ENCODE data around the gene PTPRN2. TPM values are rescaled to one million over a fixed set of nuclear protein-coding genes. Genes with fewer than 3 reads are reported as not detected.

The PTPRN2 gene
- total and polyA plus RNA-seq, 2 donors (not counting 3 experiments of a cell fraction or from before 2014, with no cell fraction given) = 0.62 to 0.88 TPM

GRCh38 chr7:158024351-158024715, 563.3 kb downstream of the PTPRN2 start:
- no TSS peak for BruUV-seq (replicated peaks)
- H3K79me2 ChIP-seq (ENCODE audit: control insufficient read depth, insufficient read depth, low read length) = no peaks in the 10 kb centered on the region
- no peak overlapping the region for H2AFZ ChIP-seq (ENCODE audit: low read depth, low read length)
- no peak overlapping the region for H3K4me3 ChIP-seq (replicated peaks in 1 of 3; ENCODE audit: insufficient read depth in 1 of 3, low read depth in 1 of 3, low read length in 3 of 3)
- intact Hi-C loops (cut with micrococcal nuclease) = no loop called here
- dilution Hi-C loops (cut with MboI; ENCODE audit: extremely low pct_ligation_motif_present, low sequenced_read_pairs) = no loop called here
- POLR2A ChIA-PET = no interaction called here
- H4K20me1 ChIP-seq (replicated peaks; ENCODE audit: control insufficient read depth, extremely low read depth, insufficient read depth, low read length) = no peaks in the 10 kb centered on the region
- no peaks in the 10 kb centered on the region for H3K4me1 ChIP-seq (ENCODE audit: control insufficient read depth, extremely low read depth, insufficient read depth, low read length)
- H3K9ac ChIP-seq (replicated peaks; ENCODE audit: extremely low read depth, insufficient read depth, low read length) = no peak overlapping the region
- no peaks in the 10 kb centered on the region for H3K9me1 ChIP-seq (replicated peaks; ENCODE audit: control insufficient read depth, extremely low read depth, insufficient read depth, low read length)
- H3K27me3 ChIP-seq (ENCODE audit: control insufficient read depth in 2 of 2, insufficient read depth in 2 of 2, low read length in 2 of 2) = no peaks in the 10 kb centered on the region
- H3K4me2 ChIP-seq (ENCODE audit: insufficient read depth, low read length) = no peak overlapping the region
- CTCF ChIA-PET = no interaction called here
- TF ChIP-seq CTCF (IDR thresholded peaks at IDR 0.05; ENCODE audit: extremely low read depth in 1 of 2, insufficient read depth in 1 of 2, low read depth in 1 of 2, low read length in 2 of 2) = no peak
- no peaks in the 10 kb centered on the region for H3K9me3 ChIP-seq (replicated peaks; ENCODE audit: control insufficient read depth, insufficient read depth, low read length)
- DNase-seq (ENCODE audit: low read depth, low spot score) (no peak), FAIRE-seq (no peak)
- no peaks in the 10 kb centered on the region for H3K36me3 ChIP-seq (ENCODE audit: control insufficient read depth in 2 of 2, extremely low read depth in 1 of 2, insufficient read depth in 2 of 2, low read length in 2 of 2)
- no peak overlapping the region for H3K27ac ChIP-seq (ENCODE audit: insufficient read depth, low read depth, low read length)

DNA sequence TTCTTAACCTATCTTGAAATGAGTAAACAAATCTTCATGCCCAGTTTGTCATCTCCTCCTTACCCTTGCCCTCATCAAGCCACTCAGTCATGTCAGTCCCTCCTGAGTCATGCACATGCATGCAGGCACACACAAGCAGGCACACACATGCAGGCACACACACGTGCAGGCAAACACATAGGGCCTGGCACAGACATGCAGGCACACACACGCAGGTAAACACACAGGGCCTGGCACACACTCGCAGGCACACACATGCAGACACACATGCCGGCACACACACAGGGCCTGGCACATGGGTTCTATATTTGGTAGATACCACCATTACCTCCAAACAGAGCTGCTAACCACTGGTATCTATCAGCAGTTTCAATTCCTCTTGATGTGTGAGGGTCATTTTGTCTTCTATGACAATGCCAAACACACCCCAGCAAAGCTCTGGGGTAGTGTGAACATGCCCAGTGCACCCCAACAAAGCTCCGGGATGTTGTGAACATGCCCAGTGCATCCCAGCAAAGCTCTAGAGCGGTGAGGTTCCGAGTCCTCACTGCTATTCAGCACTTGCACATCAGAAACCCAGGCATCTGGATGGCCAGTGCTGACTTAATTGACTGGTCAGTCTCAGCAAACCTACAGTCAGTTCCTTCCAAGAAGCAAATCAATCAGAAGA, 563.8 kb downstream of the PTPRN2 start:
- H3K4me3 ChIP-seq (replicated peaks in 1 of 3; ENCODE audit: insufficient read depth in 1 of 3, low read depth in 1 of 3, low read length in 3 of 3) = no peak overlapping the region
- H3K4me2 ChIP-seq (ENCODE audit: insufficient read depth, low read length) = no peak overlapping the region
- H3K27me3 ChIP-seq (ENCODE audit: control insufficient read depth in 2 of 2, insufficient read depth in 2 of 2, low read length in 2 of 2) = no peaks in the 10 kb centered on the region
- BruUV-seq (replicated peaks) = no TSS peak
- H3K9ac ChIP-seq (replicated peaks; ENCODE audit: extremely low read depth, insufficient read depth, low read length) = no peak overlapping the region
- no peak overlapping the region for H3K27ac ChIP-seq (ENCODE audit: insufficient read depth, low read depth, low read length)
- intact Hi-C loops (cut with micrococcal nuclease) = no loop called here
- H4K20me1 ChIP-seq (replicated peaks; ENCODE audit: control insufficient read depth, extremely low read depth, insufficient read depth, low read length) = no peaks in the 10 kb centered on the region
- no peaks in the 10 kb centered on the region for H3K4me1 ChIP-seq (ENCODE audit: control insufficient read depth, extremely low read depth, insufficient read depth, low read length)
- H3K36me3 ChIP-seq (ENCODE audit: control insufficient read depth in 2 of 2, extremely low read depth in 1 of 2, insufficient read depth in 2 of 2, low read length in 2 of 2) = no peaks in the 10 kb centered on the region
- POLR2A ChIA-PET = no interaction called here
- no peak for FAIRE-seq
- CTCF ChIA-PET = no interaction called here
- DNase-seq (ENCODE audit: low read depth, low spot score) = no peak
- no peak for TF ChIP-seq EZH2 (IDR thresholded peaks at IDR 0.05; ENCODE audit: borderline replicate concordance, low read depth, low read length, severe bottlenecking)
- no peak for TF ChIP-seq POLR2AphosphoS5 (IDR thresholded peaks at IDR 0.05; ENCODE audit: insufficient read depth, low read depth, low read length)
- TF ChIP-seq JUN (IDR thresholded peaks at IDR 0.05; ENCODE audit: borderline replicate concordance, insufficient read depth, insufficient read length, low read depth) = no peak
- TF ChIP-seq GATA2 (IDR thresholded peaks at IDR 0.05; ENCODE audit: insufficient read depth, insufficient read length, low read depth, low read length) = no peak
- no peaks in the 10 kb centered on the region for H3K79me2 ChIP-seq (ENCODE audit: control insufficient read depth, insufficient read depth, low read length)
- dilution Hi-C loops (cut with MboI; ENCODE audit: extremely low pct_ligation_motif_present, low sequenced_read_pairs) = no loop called here
- H3K9me3 ChIP-seq (replicated peaks; ENCODE audit: control insufficient read depth, insufficient read depth, low read length) = no peaks in the 10 kb centered on the region
- H3K9me1 ChIP-seq (replicated peaks; ENCODE audit: control insufficient read depth, extremely low read depth, insufficient read depth, low read length) = no peaks in the 10 kb centered on the region
- no peak overlapping the region for H2AFZ ChIP-seq (ENCODE audit: low read depth, low read length)

Measured in endothelial cell of umbilical vein (primary cell).